Fibroblast of peridontal ligament (primary cell): ENCODE measurements around the gene ABCA1.

Source experiments
- DNase-seq: peaks from one replicate; pipeline ENCODE4 v3.0.0-alpha.2; 2010; ENCODE audit errors: extremely low read depth

Gene ABCA1

DNA sequence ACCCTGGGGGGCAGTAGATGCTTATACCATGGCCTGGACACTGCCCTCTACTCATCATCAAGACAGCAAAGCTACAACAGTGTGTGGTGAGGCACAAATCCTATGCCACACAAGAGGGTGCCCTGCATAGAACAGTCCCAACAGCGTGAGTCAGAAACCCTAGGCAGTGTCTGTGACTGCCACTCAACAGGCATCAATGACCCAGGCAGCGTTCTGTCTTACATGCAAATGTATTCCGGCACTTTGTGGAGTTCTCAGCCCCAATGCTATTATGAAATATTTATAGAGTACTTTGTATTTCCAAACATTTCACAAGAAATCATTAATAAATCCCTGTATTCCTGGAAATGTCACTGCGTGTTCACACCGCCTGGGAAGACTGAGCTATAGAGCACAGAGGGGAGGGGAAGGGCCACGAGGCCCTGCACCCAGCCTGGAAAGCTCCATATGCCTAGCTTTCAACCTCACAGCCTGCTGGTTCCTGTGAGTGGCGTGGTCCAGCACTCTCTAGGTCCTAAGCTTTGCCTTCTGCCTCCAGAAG, 86.3 kb downstream of the ABCA1 start:
- no peak for DNase-seq

GRCh38 chr9:104838958-104839357, 89.0 kb downstream of the ABCA1 start:
- no peak for DNase-seq

DNA sequence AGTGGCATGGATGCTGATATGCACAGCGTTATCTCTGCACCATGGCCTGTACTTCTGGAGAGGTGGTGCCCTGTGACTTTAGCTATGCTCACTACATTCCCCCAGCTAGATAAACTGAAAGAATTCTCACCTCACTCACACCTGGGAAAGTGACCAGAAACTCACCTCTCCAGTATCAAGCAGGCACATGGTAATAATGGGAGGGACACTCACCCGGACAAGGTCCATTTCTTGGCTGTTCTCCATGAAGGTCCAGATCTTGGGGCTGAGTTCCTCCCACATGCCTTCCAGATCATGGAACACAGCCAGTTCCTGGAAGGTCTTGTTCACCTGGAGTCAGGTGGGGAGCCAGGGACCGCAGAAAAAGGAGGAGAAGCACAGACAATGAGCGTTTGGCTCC, 91.2 kb downstream of the ABCA1 start:
- no peak for DNase-seq

DNA sequence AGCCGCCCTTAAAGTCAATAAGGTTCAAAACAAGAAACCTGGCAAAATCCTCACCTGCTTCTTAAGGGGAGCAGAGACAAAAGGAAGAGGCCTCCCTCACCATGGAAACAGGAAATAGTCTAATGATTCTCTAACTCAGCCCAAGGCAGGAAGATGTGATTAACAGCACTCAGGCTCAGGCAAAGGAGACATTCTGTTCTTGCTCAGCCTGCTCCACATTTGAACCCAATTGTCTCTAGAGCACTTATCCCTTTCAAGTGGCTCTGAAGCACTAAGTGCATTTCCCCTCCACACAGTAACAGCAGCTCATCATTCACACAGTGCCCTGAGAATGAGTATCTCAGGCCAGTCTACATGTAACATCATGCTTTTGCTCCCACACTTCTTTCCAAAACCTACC, 91.7 kb downstream of the ABCA1 start:
- no peak for DNase-seq

DNA sequence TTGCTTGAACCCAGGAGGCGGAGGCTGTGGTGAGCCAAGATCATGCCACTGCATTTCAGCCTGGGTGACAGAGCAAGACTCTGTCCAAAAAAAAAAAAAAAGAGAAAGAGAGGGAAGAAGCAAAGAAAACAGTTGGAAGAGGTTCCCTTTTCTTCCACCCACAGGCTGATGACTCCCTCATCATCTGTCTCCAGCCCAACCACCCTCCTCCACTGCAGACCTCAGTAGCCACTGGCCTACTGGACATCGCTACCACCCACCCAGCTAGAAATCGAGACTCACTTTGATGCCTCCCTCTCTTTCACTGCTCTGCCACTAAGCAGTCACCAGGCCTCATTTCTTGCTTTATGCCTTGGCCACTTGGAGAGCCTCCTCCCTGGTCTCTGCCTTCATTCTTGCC, 92.8 kb downstream of the ABCA1 start:
- no peak for DNase-seq

- no peak for DNase-seq
Observed at GRCh38 chr9:104833696-104834095, 94.3 kb downstream of the ABCA1 start.

DNA sequence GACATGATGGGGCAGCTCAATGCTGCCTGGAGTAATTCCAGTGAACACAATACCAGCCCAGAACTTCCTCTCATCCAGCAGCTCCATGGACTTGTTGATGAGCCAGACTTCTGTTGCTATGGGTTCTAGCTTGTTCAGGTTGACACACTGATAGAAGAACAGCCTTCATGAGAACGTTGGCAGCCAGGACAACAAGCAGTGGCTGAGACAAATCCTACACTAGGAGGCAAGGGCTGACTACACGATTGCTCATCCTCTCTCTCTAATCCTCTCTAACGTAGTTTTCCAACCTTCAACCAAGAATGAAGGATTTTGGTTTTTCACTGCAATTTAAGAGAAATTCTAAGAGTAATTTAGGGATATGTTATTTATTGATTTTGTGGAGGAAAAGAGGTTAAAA, 96.3 kb downstream of the ABCA1 start:
- peak; percentile 14 for DNase-seq

DNA sequence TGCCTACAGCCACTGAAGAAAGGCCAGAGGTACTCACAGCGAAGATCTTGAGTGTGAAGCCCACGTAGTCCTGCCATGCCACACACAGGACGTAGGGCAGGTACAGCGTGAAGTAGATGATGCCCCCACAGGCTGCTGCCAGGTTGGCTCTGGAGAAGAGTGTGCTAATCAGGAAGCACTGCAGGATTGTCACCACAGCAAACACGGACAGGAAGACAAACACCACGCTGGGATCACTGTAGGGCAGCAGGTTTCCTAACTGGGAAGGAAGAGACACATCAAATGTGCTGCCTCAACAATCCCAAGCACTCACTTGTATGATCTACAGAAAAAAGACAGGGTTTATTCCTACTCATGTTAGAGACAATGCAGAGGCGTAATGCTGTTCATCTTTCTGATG, 101.0 kb downstream of the ABCA1 start:
- DNase-seq = no peak

GRCh38 chr9:104826079-104826775, 101.7 kb downstream of the ABCA1 start:
- DNase-seq = no peak

DNA sequence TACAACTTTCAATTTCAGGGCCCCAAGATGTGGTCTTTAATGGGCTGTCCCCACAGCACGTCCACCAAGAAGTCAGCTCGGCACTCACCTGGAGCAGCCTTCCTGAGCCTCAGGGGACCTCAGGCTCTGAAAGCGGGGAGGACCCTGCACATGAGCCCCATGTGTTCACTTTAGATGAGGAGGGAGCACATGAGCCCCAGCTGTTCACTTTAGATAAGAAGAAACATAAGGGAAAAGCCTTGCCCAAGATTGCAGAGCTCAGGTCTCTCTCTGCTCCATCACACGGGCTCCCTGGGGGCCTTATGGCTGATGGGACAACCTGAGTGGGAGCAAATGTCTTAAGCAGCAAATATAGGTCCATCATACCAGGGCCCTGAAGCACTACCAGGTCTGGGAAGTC, 107.6 kb downstream of the ABCA1 start:
- DNase-seq = no peak

DNA sequence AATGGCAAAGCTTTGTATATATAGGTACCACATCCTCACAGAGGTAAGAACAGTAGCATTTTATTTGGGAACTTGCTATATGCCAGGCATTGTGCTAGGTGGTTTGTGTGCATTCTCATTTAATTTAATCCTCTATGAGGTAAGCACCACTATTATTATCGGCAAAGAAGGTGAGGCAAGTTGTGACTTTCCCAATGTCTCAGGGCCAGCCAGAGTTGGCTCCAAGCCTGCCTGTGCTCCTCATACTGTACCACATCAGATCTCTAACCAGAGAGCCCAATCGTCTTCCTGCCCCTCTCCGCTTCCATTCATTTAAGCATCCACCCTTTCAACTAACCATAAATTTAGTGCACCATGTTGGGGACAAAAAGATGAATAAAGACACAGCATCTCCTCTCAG, 108.9 kb downstream of the ABCA1 start:
- DNase-seq = no peak

- no peak for DNase-seq
Observed at GRCh38 chr9:104817437-104817836, 110.5 kb downstream of the ABCA1 start.

- no peak for DNase-seq
Observed at GRCh38 chr9:104815851-104816565, 111.9 kb downstream of the ABCA1 start.

DNA sequence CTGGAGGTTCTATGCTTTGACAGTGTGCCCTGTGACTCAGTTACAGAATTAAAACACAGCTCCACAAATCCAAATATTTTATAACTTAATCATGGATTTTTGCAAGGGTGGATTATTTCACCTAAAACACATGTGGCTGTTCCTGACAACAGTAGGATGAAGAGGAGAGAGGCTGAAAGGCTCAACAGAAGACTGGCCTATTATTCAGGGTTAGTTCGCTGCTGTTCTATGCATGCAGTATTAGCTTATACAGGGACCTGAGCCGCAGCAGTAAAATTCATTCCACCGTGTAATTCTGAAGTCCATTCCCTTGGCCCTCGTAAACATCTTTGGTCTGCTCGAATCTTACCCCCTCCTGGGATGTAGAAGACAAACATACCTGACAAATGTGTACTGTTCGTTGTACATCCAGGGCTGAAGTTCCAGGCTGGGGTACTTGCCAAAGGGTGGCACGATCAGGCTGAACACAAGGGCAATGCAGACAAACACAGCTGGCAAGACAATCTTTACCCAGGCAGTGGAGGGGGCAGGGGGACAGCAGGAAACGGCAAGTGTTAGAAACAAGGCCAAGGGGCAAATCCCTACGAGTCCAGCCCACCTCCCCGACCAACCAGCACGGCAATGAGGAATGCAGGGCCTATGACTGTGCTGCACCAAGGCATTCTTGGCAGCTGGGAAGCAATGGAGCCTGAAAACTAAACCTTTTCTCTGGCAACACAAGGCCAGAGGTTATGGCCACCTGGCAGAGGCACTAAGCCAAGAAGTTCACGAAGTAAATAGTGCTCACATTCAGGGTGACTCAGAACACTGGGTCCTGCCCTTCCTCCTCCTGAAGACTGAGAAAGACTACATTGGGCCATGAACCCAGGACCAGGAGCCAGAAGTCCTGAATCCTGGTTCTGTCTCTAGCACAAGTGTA, 117.3 kb downstream of the ABCA1 start:
- peak; percentile 31 for DNase-seq

DNA sequence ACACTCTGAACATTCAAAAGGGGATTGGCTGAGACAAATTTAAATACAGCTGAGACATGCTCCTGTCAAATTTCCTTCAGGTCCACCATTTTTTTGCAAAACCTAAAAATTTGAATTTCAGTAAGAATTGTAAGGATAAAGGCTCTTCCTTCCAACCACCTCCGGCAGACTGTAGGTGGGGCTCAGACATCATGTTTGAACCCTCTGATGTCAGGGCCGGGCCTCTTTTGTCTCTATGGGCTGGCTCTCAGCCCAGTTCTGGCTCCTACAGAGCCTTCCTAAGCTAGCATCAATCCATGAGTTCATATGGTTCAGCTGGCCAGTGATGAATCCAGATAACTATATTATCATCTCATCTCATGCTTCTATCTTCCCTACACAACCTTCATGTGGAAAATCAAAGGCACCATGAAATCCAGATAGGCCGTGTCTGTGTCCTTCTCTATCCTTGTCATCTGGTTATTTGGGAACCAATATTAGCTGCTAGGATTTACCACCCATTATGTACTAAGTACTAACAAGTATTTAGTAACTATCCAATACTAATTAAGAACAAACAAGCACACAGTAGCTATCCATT, 119.8 kb downstream of the ABCA1 start:
- peak; percentile 68 for DNase-seq

DNA sequence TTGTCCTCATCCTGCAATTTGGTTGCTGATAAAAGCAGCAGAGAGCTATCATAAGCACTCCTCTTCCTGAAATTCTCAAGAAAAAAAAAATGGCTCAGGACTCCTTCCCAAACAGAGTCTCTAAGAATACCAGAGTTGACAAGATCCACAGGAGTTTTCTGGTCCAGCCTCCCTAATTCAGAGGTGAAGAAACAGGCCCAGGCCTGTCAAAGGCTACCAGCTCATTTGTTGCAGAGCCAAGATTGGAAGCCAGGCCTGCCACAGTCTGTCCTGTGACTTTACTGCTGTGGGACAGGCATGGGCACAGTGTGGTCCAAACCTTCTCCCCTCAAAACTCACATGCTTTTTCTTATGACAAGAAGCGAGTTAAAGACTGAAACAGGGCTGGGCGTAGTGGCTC, 122.5 kb downstream of the ABCA1 start:
- DNase-seq = no peak

- DNase-seq = no peak
Observed at GRCh38 chr9:104802906-104803305, 125.0 kb downstream of the ABCA1 start.

DNA sequence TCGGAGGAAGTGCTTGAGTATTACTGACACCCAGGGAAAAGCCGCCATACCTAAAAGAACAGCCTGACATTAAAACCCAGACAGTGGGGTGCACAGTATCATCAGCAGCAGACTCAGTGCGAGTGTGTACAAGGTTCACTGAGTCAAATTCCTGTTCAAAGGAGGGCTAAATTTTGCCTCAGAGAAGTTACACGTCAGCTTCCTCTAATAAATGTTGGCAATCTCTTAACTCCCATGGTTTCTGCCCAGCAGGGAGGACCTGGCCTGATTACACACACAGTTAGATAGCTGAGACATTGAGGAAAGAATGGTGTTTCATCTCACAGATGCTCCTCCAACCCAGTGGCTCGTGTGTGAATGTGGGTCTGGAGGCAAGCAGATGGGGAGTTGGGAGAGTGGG, 125.8 kb downstream of the ABCA1 start:
- no peak for DNase-seq

DNA sequence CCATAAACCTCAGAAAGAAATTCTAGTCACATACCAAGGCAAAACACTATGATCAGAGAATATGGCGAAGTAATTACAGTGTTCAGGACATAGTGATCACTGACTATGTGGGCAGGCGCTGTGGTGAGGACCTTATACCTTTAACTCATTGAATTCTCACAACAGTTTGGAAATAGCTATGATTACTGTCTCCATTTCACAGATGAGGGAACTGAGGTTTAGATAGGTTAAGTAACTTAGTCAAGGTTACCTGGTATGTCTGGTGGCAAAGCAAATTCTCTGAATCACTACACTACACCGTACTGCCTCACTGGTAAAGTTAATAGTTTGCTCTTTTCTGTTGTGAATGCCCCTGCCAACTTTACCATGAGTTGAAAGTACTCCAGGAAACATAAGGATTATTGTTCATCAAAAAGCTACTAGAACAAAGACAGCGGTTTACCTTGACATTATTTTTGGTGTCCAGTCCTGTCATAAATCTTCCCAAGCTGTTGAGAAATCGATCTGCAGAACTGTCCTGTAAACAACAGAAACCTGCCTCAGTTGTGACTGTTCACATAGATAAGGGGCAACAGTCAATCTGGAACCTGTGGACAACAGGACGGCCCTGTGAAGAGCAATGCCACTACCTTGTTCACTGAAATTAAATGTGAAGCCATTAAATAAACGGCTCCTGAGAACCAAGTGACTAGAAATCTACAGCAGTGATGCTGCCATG, 127.7 kb downstream of the ABCA1 start:
- no peak for DNase-seq

DNA sequence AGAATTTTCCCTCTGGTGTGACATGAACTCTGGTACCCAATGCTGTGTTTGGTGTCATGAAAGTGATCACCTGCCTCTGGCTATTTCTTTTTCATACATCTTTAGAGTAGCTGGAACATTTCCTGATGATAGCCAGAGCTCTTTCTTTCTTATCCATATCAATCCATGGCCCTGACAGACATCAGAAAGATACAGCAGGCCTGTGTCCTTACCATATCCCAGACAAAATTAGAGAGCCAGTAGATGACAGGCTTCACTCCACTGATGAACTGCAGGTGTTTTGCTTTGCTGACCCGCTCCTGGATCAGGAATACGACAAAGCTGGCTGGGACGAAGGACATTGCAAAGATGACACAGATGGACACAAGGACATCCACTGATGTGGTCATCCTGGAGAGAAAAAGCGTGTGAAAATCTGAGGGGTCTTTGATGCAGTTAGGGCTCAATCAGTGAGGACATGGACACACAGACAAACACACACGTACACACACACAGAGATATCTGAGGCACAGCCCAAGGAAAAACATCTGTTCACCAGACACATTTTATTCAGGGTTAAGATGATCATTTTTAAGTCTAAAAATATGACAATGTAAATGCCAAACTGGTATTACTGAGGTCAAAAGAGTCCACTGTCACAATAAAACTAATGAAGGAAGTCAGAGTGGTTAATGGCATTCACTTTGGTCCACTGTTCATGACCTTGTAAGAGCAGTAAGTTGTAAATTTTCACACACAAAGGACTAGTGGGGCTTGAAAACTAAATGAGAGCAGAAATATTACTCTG, 129.6 kb downstream of the ABCA1 start:
- DNase-seq = no peak
